ENCODE results near the gene IGSF3.

DNA sequence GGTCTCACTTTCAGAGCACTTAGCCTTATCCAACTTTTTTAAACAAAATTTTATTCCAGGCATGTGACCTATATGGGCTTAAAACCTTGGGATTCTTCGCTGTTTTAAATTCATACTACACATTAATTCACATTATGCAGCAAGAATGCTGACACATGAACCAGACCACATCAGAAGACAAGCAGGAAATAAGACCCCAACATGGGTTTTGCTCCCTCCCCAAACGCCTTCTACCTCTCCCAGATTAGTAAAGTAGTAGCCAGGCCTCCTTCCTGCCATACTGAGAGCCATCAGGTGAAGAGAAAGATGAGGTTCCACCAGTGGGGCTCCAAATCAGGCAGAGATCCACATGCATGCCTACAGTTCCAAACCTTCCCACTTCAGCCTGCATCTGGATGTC, 3.7 kb downstream of the IGSF3 start:
- TF ChIP-seq, protein P1, sequence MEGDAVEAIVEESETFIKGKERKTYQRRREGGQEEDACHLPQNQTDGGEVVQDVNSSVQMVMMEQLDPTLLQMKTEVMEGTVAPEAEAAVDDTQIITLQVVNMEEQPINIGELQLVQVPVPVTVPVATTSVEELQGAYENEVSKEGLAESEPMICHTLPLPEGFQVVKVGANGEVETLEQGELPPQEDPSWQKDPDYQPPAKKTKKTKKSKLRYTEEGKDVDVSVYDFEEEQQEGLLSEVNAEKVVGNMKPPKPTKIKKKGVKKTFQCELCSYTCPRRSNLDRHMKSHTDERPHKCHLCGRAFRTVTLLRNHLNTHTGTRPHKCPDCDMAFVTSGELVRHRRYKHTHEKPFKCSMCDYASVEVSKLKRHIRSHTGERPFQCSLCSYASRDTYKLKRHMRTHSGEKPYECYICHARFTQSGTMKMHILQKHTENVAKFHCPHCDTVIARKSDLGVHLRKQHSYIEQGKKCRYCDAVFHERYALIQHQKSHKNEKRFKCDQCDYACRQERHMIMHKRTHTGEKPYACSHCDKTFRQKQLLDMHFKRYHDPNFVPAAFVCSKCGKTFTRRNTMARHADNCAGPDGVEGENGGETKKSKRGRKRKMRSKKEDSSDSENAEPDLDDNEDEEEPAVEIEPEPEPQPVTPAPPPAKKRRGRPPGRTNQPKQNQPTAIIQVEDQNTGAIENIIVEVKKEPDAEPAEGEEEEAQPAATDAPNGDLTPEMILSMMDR (conservative IDR thresholded peaks at IDR 0.05; ENCODE audit: low read depth, low read length): no peak
- TF ChIP-seq EZH2 (IDR thresholded peaks at IDR 0.05; ENCODE audit: borderline replicate concordance, low read depth, low read length, poor library complexity, severe bottlenecking): no peak

All from A673 (cell line).